ENCODE data around the gene HSF4.

HSF4 gene

DNA sequence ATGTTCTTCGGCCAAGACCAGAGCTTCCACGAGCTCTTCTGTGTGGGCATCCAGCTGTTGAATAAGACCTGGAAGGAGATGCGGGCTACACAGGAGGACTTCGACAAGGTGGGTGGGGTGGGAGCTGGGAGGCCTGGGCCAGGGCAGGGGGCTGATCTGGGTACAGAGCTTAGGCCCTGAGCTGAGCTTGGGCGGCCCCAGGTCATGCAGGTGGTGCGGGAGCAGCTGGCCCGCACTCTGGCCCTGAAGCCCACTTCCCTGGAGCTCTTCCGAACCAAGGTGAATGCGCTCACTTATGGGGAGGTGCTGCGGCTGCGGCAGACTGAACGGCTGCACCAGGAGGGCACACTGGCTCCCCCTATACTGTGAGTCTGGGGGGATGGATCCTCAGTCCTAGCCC is 37.9 kb downstream of the HSF4 start:
- no peak for DNase-seq

DNA sequence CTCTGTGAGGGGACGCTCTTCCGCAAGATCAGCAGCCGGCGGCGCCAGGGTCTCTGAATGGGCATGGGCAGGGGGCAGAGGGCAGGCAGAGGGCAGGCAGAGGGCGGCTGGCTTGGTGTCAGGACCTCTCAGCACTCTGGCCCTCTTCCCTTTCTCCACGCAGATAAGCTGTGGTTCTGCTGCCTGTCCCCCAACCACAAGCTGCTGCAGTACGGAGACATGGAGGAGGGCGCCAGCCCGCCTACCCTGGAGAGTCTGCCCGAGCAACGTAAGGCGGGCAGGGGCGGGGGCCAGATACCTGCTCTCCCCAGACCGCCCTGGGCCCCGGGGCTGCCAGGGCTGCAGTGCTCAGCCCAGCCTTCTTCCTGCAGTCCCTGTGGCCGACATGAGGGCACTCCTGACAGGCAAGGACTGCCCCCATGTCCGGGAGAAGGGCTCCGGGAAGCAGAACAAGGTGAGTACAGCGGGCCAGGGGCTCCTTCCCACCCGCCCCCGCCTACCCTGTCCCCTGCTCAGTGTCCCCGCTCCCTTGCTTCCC is 38.5 kb downstream of the HSF4 start:
- DNase-seq: no peak

DNA sequence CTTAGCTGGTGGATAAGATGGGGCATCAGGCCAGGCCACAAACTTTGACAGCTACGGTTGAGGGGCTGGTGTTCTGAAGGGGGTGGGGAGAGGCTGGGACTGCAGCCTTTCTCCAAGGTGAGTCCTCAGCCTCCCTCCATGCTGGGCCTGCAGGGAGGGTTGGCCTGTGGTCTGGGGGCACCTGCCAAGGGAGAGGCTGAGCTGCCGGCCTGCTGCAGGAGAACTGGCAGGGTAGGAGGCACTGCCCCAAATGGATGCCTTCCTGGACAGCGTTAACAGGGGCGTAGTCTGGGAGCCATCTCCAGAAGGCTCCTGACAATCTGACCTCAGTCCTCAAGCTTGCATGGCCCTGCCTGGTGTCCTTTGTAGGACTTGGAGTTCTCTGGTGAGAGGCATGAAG is 39.5 kb downstream of the HSF4 start:
- DNase-seq: no peak

DNA sequence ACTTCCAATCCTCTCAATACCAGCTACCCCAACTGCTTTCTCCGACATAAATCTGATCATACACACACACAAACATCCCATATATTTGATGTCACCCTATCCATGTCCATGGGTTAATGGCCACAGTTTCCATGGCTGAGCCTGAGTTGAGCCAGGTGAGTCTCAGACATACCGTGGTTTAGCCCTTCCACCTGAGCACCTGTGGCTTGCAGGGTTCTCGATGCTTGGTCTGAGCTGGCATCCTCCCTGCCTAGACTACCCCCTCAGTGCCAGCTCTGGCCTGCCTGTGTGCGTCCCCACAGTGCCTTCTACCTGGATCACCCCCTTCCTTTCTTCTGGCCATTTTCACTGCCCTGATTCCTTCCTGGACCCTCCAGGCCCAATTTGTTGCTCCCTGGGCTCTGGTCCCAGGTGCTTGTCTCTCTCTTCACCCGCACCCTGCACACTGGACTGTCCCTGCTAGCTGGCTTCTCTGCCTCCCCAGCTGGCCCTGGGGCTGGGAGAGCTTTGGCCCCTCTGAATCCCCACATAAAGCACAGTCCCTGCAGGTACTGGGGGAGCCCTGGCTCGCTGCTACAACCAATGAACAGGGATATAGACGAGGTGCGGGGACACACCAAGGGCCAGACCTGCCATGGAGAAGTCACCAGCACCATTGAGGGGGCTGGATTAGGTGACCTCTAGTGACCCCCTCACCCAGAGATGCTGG is 41.7 kb downstream of the HSF4 start:
- DNase-seq: no peak

DNA sequence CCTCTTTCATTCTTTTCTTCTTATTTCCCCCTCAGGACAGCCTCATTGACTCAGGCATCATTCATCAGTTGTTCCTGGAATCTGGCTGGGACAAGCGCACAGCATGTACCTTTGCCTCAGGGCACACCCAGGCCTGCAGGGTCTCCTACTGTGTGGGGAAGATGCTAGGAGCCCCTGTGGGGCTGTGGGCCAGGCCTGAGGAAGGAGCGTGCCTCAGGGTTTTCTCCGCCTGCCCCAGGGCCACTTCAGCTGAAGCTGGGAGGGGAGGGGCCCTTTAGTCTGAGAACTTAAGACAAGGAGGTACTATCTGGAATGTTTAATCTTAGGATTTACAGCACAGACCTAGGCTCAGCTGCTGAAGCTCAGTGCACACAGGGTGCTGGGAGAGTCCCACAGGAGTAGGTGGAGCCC is 42.3 kb downstream of the HSF4 start:
- DNase-seq: no peak

DNA sequence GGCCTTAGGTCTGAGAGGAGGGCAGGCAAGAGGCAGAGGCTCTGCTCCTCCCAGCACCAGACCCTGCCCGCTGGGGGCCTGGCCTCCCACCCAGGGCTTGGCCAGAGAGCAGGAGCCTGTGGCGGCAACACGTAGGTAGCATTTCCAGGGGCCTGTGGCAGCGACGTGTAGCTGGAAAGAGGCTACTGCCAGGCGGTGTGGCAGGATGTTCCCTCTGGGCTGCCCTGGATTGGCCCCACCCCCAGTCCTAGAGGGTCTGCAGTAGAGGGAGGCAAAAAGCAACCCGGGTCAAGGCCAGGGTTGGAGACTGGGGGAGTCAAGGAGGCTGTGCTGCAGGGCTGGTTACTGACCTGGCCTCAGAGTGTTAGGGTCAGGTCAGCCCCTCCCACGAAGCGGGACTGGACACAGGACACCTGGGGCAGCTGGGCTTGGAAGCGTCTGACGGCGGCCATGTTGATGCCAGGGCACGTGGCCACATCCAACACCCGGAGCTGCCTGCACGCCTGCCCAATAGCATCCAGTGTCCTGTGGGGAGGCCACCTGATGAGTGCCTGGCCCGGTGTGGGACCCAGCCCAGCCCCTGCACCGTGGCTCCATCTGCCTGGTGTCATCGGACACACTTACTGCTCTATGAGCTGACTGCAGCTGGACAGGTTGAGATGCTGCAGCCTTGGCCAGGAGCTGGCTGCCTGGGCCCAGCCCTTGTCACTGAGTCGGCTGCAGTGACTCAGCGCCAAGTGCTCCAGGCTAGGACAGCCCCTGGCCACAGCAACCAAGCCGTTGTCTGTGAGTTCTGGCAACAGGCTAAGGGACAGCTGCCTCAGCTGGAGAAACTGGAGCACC is 42.9 kb downstream of the HSF4 start:
- DNase-seq: no peak

DNA sequence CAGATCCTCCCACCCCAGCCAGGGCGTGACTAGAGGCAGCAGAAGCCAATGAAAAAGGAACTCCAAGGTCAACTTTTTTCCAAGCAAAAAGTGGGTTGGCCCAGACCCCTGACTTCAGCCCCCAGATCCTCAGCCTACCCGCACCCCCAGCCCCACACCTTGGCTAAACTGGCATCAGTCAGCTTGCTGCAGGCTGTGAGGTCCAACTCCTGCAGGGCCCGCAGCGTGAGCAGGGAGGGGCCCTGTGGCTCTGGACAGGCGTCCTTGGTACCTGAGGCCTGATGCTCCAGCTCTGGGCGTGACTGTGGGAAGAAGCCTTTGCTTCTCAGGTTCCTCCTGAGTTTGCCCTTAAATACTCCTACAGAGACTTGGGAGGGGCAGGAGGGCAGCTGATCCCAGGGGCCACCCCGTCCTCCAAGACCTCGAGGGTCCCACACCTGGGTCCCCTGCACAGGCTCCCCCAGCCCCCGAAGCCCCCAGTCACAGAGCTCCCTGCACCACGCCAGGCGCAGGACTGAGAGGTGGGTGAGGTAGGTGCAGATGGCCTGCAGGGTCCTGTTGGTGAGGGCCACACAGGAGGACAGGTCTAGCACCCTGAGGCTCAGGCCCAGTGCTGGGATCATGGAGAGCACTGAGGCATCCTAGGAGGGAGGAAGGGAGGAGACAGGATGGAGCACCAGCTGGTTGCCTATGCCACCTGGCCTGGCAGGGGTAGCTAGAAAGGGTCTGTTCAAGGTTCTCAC is 43.8 kb downstream of the HSF4 start:
- no peak for DNase-seq

DNA sequence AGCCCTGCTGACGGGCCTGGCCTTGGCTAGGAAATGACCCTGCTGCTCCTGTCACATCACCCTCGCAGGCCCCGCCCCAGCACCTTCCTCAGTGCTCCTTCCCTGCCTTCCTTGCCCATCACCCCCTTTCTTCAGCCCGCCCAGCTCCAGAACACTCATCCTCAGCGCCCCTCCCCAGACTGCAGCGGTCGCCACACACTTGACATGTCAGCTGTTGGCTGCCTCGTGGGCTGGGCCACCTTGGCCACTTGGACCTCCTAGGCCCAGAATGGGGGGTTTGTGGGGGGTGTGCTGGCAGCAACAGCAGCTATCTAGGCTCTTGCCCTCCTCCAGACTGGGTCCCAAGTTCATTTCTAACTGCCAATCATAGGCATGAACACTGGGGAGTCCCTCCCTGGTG is 45.0 kb downstream of the HSF4 start:
- no peak for DNase-seq

DNA sequence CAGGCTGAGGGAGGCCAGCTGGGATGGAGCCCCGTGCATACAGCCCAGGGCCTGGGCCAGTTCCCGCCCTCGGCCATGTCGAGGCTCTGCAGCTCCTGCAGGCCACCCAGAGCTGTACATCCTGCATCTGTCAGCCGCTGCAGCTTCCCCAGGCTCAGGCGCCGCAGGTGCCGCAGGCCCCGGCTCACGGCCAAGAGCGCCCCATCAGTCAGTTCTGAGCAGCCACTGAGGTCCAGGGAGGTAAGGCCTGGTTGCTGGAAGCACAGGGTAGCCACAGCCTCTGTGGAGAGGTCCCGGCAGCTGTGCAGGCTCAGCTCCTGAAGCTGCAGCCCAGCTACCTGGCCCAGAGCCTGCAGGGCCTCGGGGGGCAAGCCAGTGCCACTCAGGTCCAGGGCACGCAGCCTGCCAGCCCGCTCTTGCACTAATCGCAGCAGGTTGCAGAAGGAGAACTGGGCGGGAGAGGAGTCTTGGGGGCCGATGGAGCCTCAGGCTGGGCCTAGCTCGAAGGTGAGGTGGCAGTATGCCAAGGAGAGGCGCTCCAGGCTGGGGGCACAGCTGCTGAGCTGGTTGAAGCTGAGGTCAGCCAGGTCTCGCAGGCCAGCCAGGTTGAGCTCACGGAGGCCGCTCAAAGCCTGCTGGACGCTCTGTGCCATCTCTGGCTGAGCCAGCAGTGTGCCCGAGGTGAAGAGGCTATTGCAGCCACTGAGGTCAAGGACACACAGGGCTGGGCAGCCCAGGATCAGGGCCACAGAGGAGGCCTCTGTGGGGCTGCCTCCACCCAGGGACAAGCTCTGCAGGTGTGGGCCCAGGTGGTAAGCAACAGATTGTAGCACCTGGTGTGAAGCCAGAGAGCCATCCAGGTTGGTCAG is 45.8 kb downstream of the HSF4 start:
- no peak for DNase-seq

DNA sequence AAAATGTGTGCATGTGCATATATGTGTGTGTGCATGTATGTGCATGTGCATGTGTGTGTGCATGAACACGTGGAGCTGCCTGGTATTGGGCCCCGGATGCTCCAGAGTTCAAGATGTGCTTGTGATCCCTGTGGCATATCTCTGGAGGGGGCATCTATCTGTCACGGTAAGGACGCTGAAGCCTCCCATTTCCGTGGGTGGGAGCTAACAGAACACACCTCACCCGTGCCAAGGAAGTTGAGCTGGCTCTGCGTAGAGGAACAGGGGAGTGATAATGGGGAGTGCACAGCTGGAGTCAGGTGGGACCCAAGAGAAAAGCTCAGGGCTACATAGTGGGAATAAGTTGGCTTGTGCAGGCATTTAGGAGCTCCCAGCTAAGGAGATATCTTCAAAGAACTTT is 47.1 kb downstream of the HSF4 start:
- DNase-seq: no peak

DNA sequence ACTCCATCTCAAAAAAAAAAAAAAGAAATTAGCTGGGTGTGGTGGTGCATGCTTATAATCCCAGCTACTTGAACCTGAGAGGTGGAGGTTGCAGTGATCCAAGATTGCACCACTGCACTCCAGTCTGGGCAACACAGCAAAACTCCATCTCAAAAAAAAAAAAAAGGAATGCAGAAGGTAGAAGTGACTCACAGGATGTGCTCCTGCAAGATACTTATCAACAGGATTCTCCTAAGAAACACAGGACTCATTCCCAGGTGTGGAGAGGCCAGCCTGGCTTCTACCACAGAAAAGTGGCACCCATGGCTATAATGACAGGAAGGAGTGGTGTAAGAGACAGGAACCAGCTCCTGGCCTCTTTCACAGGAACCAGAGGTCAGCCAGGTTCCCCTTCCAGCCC is 48.2 kb downstream of the HSF4 start:
- no peak for DNase-seq

DNA sequence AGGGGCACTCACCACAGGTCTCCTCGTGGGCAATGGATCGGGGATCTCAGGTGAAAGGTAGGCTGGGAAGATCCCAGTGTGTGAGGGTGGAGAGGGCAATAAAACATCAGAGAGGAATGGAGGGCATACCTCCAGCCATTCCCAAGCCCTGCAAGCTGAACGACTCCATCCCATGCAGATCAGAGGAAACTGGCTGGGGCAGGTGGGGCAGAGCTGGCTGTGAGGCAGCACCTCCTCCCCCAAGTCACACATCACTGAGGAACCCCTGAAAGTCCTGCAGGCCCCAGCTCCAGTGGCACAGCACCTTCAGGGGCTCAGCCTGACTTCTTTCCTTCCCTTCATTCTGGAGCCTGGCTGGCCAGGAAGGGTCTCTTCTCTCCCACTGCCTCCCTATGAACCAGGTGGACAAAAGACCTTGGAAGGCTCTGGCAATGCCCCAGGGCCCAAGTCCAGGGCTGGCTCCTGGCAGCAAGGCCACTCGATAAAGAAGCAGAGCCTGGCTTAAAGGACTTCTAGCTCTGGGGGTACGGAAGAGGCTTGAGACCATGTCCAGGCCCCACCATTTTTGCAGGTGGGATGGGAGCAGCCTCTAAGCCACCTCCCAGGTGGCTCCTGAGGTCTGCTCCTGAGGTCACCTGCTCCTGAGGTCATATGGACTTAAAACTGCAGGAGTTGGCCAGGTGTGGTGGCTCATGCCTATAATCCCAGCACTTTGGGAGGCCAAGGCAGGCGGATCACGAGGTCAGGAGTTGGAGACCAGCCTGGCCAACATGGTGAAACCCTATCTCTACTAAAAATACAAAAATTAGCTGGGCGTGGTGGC is 48.9 kb downstream of the HSF4 start:
- no peak for DNase-seq

DNA sequence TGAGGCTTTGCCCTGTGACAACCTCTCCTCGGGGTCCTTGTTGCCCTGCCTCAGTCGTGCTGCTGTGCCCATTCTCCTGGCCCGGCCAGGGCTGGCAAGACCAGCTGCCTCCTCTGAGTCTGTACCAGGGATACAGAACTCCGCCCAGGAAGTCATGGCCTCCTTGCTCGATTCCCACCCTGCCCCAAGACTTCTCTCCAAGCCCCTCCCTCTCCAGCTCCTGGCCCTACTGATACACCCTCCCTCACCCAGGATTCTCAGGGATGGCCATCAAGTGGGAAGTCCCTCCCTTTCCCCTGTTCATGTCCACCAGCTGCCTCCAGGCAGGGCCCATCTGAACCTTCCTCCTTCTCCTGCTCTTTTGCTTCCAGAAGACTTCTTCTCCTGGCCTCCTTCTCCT is 51.2 kb downstream of the HSF4 start:
- DNase-seq: no peak

DNA sequence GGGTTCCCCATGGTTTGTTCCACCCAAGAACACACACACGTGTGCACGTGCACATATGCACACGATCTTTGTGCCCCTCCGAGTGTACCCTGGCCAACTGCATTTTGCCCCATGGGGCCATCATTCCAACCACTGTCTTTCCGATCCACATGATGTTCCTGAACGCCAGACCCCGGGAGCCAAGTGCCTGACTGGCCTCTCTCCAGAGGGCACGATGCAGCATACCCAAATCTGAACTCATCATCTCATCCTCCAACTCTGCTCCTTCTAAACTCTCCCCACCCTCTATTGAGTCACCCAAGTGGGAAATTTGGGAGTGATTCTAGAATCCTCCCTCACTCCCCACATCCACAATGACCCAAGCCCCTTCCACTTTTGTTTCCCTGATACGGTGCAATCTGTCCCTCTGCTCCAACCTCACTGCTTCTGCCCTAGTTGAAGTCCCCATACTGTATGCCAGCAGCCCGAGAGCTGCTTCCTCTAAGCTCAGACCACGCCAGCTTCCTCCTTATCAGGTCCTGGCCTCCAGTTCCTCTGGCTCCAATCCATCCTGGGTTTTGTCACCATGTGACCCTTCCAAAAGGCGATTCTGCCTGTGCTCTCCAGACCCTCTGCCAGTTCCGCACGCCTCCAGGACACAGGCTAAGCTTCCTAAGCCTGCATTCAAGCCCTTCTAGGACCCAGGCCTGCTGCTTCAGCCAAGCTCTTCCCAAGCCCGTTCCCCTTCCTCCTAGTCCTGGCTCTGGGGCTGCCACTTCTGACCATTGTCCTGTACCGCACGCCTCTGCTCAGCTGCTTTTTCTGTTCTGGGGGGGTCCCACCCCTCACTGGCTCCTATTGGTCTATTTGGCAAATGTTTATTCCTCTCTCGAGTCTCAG is 52.3 kb downstream of the HSF4 start:
- DNase-seq: no peak

All from NCI-H1048 (cell line).